H1 (cell line): ENCODE results near the gene TMEM151B. TPM values are rescaled to one million over a fixed set of nuclear protein-coding genes. Genes with fewer than 3 reads are reported as not detected.

Experiments
- CTCF ChIA-PET: fragments of 300-600 bp; sonication (Branson Sonifier 250); formaldehyde crosslinking; loops from one replicate; lab custom pipeline; 2021; ENCODE audit not compliant: partially characterized antibody; lab: Charles Lee
- POLR2A ChIA-PET: fragments of 300-600 bp; sonication (Branson Sonifier 250); formaldehyde crosslinking; loops from one replicate; lab custom pipeline; 2021; ENCODE audit warnings: inconsistent platforms; ENCODE audit not compliant: partially characterized antibody; lab: Charles Lee
- DNase-seq, 2 experiments: peaks; one replicate each; pipeline versions ENCODE4 v3.0.0 to v3.0.0-alpha.2; 2010 to 2022; ENCODE audit warnings: low spot score in 2 of 2, low read depth in 1 of 2, mixed read lengths in 1 of 2
- FAIRE-seq: peaks from 2 replicates; lab custom pipeline; 2011; peaks lifted over from hg19 to GRCh38; lab: Jason Lieb, UNC
- H2AFZ ChIP-seq: 2 replicates; pipeline ENCODE4 v1.8.1; 2012; ENCODE audit warnings: low read length, inconsistent platforms
- H2AK5ac ChIP-seq: 2 replicates; pipeline ENCODE4 v1.6.1; 2013; ENCODE audit warnings: low read depth, low read length
- H2BK120ac ChIP-seq: replicated peaks from 2 replicates; pipeline ENCODE3; 2013; ENCODE audit warnings: low read depth, low read length, inconsistent platforms
- H2BK12ac ChIP-seq: 2 replicates; pipeline ENCODE4 v1.6.1; 2013; ENCODE audit warnings: low read depth, low read length
- H2BK15ac ChIP-seq: 2 replicates; pipeline ENCODE4 v1.6.1; 2013; ENCODE audit warnings: low read length
- H2BK20ac ChIP-seq: 2 replicates; pipeline ENCODE4 v1.6.1; 2013; ENCODE audit warnings: low read length
- H2BK5ac ChIP-seq: 2 replicates; pipeline ENCODE4 v1.6.1; 2013; ENCODE audit warnings: low read depth, low read length
- H3K14ac ChIP-seq: 2 replicates; pipeline ENCODE4 v1.6.1; 2013; ENCODE audit warnings: inconsistent platforms; ENCODE audit not compliant: insufficient read length
- H3K18ac ChIP-seq: 2 replicates; pipeline ENCODE4 v1.6.1; 2013; ENCODE audit warnings: low read length; ENCODE audit errors: extremely low read depth
- H3K23ac ChIP-seq: 2 replicates; pipeline ENCODE4 v1.6.1; 2013; ENCODE audit warnings: inconsistent platforms; ENCODE audit not compliant: insufficient read length
- H3K23me2 ChIP-seq: 2 replicates; pipeline ENCODE4 v1.6.1; 2013; ENCODE audit warnings: low read depth, low read length
- H3K27ac ChIP-seq: 2 replicates; pipeline ENCODE4 v1.6.1; 2011; ENCODE audit warnings: low read depth, low read length, inconsistent platforms
- H3K27me3 ChIP-seq, 4 experiments: replicated peaks in 1 of 4; 1 replicate in 1 of 4; 2 replicates in 3 of 4; pipeline versions ENCODE4 v1.6.1 to v1.8.1; 2011 to 2013; ENCODE audit warnings: low read length in 3 of 4, mild to moderate bottlenecking in 3 of 4, inconsistent platforms in 2 of 4, mixed read lengths in 2 of 4, moderate library complexity in 1 of 4; ENCODE audit not compliant: control insufficient read depth in 3 of 4, insufficient read depth in 3 of 4; ENCODE audit errors: extremely low read depth in 1 of 4
- H3K36me3 ChIP-seq, 4 experiments: 2 replicates each; pipeline versions ENCODE4 v1.6.1 to v1.8.1; 2011 to 2013; ENCODE audit warnings: mild to moderate bottlenecking in 4 of 4, low read length in 3 of 4, moderate library complexity in 2 of 4, control low read depth in 1 of 4, inconsistent platforms in 1 of 4; ENCODE audit not compliant: insufficient read depth in 4 of 4, control insufficient read depth in 2 of 4
- H3K4ac ChIP-seq: replicated peaks from 2 replicates; pipeline ENCODE3; 2013; ENCODE audit warnings: low read length, low read depth, mixed read lengths, inconsistent platforms; ENCODE audit not compliant: insufficient read length
- H3K4me1 ChIP-seq, 4 experiments: replicated peaks in 1 of 4; 1 replicate in 1 of 4; 2 replicates in 3 of 4; pipeline versions ENCODE4 v1.6.1 to v1.8.1; 2011 to 2013; ENCODE audit warnings: low read length in 3 of 4, inconsistent platforms in 2 of 4, mixed read lengths in 1 of 4; ENCODE audit not compliant: insufficient read depth in 4 of 4, control insufficient read depth in 3 of 4
- H3K4me2 ChIP-seq, 2 experiments: 2 replicates each; pipeline versions ENCODE4 v1.6.1 to v1.8.1; 2011 to 2013; ENCODE audit warnings: low read depth in 2 of 2, low read length in 2 of 2, control low read depth in 1 of 2, inconsistent platforms in 1 of 2, mild to moderate bottlenecking in 1 of 2; ENCODE audit not compliant: insufficient read depth in 1 of 2
- H3K4me3 ChIP-seq, 4 experiments: fragments of 200-600, 300-600 bp in 1 of 4; sonication (generic), shearing (Covaris generic), sonication (Bioruptor Twin) in 1 of 4; 2 replicates each; pipeline versions ENCODE4 v1.5.1 to v1.8.1; 2011 to 2016; ENCODE audit warnings: low read length in 4 of 4, low read depth in 3 of 4, control low read depth in 2 of 4, inconsistent platforms in 2 of 4, mild to moderate bottlenecking in 2 of 4, mixed read lengths in 1 of 4, moderate library complexity in 1 of 4; ENCODE audit not compliant: insufficient read depth in 2 of 4; ENCODE audit errors: extremely low read depth in 1 of 4
- H3K56ac ChIP-seq: replicated peaks from 2 replicates; pipeline ENCODE3; 2013; ENCODE audit warnings: low read depth, mild to moderate bottlenecking, mixed read lengths, low read length, inconsistent platforms; ENCODE audit not compliant: insufficient read length
- H3K79me1 ChIP-seq: 2 replicates; pipeline ENCODE4 v1.6.1; 2013; ENCODE audit warnings: low read depth, low read length, control low read depth
- H3K79me2 ChIP-seq, 2 experiments: 2 replicates each; pipeline versions ENCODE4 v1.6.1 to v1.8.1; 2012 to 2013; ENCODE audit warnings: low read length in 2 of 2, mild to moderate bottlenecking in 2 of 2, inconsistent platforms in 1 of 2; ENCODE audit not compliant: insufficient read depth in 2 of 2, control insufficient read depth in 1 of 2
- H3K9ac ChIP-seq, 4 experiments: replicated peaks in 1 of 4; 1 replicate in 1 of 4; 2 replicates in 3 of 4; pipeline versions ENCODE4 v1.6.1 to v1.8.1; 2011 to 2013; ENCODE audit warnings: low read depth in 3 of 4, low read length in 3 of 4, control low read depth in 2 of 4, mild to moderate bottlenecking in 2 of 4, moderate library complexity in 2 of 4, inconsistent platforms in 1 of 4; ENCODE audit errors: extremely low read depth in 1 of 4
- H3K9me3 ChIP-seq, 2 experiments: 2 replicates each; pipeline versions ENCODE4 v1.6.1 to v1.8.1; 2012 to 2013; ENCODE audit warnings: mild to moderate bottlenecking in 2 of 2, moderate library complexity in 2 of 2, control low read depth in 1 of 2, inconsistent platforms in 1 of 2, low read depth in 1 of 2, low read length in 1 of 2, mixed read lengths in 1 of 2; ENCODE audit not compliant: insufficient read depth in 2 of 2
- H4K20me1 ChIP-seq, 2 experiments: replicated peaks in 1 of 2; 2 replicates each; pipeline versions ENCODE3 to v1.8.1; 2011 to 2013; ENCODE audit warnings: inconsistent platforms in 2 of 2, low read length in 2 of 2, mild to moderate bottlenecking in 1 of 2; ENCODE audit not compliant: insufficient read depth in 2 of 2, control insufficient read depth in 1 of 2
- H4K5ac ChIP-seq: 2 replicates; pipeline ENCODE4 v1.6.1; 2013; ENCODE audit warnings: low read length, low read depth, mixed read lengths, inconsistent platforms; ENCODE audit not compliant: insufficient read length
- H4K8ac ChIP-seq: 2 replicates; pipeline ENCODE4 v1.8.0; 2013; ENCODE audit warnings: mild to moderate bottlenecking, moderate library complexity, low read length, inconsistent platforms; ENCODE audit not compliant: insufficient read depth; ENCODE audit errors: extremely low read depth
- H4K91ac ChIP-seq: replicated peaks from 2 replicates; pipeline ENCODE3; 2013; ENCODE audit warnings: low read length, mixed read lengths, inconsistent platforms; ENCODE audit not compliant: insufficient read length
- RBBP5 ChIP-seq: IDR thresholded peaks from 2 replicates; pipeline ENCODE4 v1.7.1; 2012; ENCODE audit warnings: low read depth, mild to moderate bottlenecking, inconsistent platforms, low read length, moderate library complexity, borderline replicate concordance
- SIN3A ChIP-seq, 2 experiments: IDR thresholded peaks in 1 of 2; conservative IDR thresholded peaks in 1 of 2; 2 replicates each; pipeline ENCODE4 v1.6.1; 2011 to 2012; ENCODE audit warnings: low read length in 2 of 2, improper control_type of control experiment in 1 of 2, low read depth in 1 of 2, mild to moderate bottlenecking in 1 of 2
- TCF12 ChIP-seq: IDR thresholded peaks from 2 replicates; pipeline ENCODE4 v1.6.1; 2011; ENCODE audit warnings: low read depth, mild to moderate bottlenecking, low read length
- TEAD4 ChIP-seq: IDR thresholded peaks from 2 replicates; pipeline ENCODE4 v1.6.1; 2012; ENCODE audit warnings: low read depth, low read length, inconsistent platforms, mixed read lengths
- WGBS, 2 experiments: shearing (Covaris generic) in 1 of 2; methylation state at CpG; one replicate each; pipeline versions ENCODE4 v1.1.6 to v1.1.7; 2013 to 2015; ENCODE audit warnings: low lambda C conversion rate in 2 of 2, mixed read lengths in 2 of 2, inconsistent platforms in 1 of 2, low coverage in 1 of 2, missing lambda C conversion rate in 1 of 2; ENCODE audit not compliant: insufficient replicate concordance in 2 of 2, insufficient coverage in 1 of 2, insufficient read length in 1 of 2; ENCODE audit errors: extremely low coverage in 1 of 2, missing lambda C conversion rate in 1 of 2; 5-methylcytosine and 5-hydroxymethylcytosine counted together
- polyA plus RNA-seq, 7 experiments: library from polyadenylated mRNA; depleted of rRNA in 3 of 7; stranded (reverse) in 5 of 7; unstranded in 2 of 7; fragments of >200 nt in 5 of 7; fragments of 200-250 nt in 2 of 7; gene quantifications; 1 replicate in 5 of 7; 2 replicates in 1 of 7; 4 replicates in 1 of 7; pipeline versions ENCODE4 v1.2.1 to v1.2.3, GENCODE V29; 2011 to 2013; ENCODE audit warnings: missing spikeins in 2 of 7, mixed read lengths in 2 of 7
- total RNA-seq: library from RNA; stranded (reverse); fragmentation: NEBNext Ultra II Directional; extraction: Animal tissue kit (Norgen Biotek cat#: 25700); gene quantifications from 2 replicates; pipeline ENCODE4 v1.2.1, GENCODE V29; 2021

Gene TMEM151B
- total and polyA plus RNA-seq, 2 of the 8 experiments (the other 6 are each of a cell fraction or from before 2014, with no cell fraction given): 8.0 to 15.5 TPM

DNA sequence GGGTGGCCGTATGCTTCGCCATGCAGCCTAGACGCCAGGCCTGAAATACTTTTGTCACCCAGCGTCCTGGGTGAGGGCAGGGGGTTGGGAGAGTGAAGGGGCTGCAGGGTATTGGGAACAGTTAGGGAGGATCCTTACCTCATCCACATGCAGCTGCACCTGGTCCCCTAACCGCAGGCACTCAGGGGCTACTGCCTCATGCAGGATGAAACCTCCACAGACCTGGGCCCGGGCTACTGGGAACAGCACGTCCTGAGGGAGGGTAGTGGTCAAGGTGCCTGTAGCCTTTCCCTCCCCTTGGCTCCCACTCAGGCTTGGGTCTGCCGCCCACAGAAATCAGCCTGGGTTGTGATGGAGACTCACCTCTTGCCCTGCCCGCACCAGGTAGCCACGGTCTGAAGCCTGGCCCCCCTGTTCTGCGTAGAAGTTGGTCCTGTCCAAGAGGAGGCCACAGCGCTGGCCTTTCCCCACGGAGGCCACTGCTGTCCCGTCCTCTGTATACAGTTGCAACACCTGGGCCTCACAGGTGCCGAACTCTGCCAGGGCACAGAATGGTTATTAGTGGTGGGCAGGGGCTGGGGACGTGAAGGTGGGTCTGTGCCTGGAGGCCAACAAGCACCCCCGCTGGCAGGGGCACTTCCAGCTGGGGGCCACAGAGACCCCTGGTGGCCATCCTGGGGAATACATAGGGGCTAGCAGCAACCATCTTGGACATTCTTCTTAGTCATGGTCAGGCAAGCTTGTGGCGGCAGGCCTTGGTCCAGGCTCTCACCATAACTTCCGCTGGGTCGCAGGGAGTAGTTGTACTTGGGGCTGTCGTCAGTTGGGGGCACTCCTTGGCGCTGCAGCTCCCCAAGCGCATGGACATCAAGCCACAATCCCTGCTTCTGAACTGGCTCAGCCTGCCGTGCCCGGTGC is 34.3 kb downstream of the TMEM151B start:
- no peak overlapping the region for H3K18ac ChIP-seq
- H3K23me2 ChIP-seq: no peaks in the 10 kb centered on the region
- no peak overlapping the region for H3K56ac ChIP-seq
- no peak for FAIRE-seq
- no peaks in the 10 kb centered on the region for H3K9me3 ChIP-seq
- no peak overlapping the region for H2BK120ac ChIP-seq
- H4K8ac ChIP-seq: no peak overlapping the region
- H2BK12ac ChIP-seq: peak overlapping the region; percentile 50; the same call in 1 of the 2 replicates
- H3K4ac ChIP-seq: no peak overlapping the region
- H3K36me3 ChIP-seq: peaks cover 25 to 72% (median 56%) of the 10 kb centered on the region in 4 experiments
- H3K27ac ChIP-seq: no peak overlapping the region
- H2AFZ ChIP-seq: no peak overlapping the region
- H3K79me2 ChIP-seq: no peaks in the 10 kb centered on the region
- no peak overlapping the region for H3K9ac ChIP-seq
- no peak overlapping the region for H2BK15ac ChIP-seq
- H4K91ac ChIP-seq: no peak overlapping the region
- ChIA-PET CTCF (interaction anchor here (0.5 to 13.9 kb wide), 26 partner anchors 6 to 1552 kb away, joined by 3 to 330 read pairs (median 6); partner anchors contain the start of genes AARS2, HSP90AB1, NFKBIE and SPATS1), POLR2A (interaction anchor here (0.6 to 6.9 kb wide), 15 partner anchors 7 to 58 kb away, joined by 3 to 81 read pairs (median 5); partner anchors contain the start of genes AARS2, HSP90AB1 and SLC35B2)
- no peak overlapping the region; the same call in 1 of the 2 replicates for H2AK5ac ChIP-seq
- no peaks in the 10 kb centered on the region for H3K79me1 ChIP-seq
- no peak overlapping the region for H3K14ac ChIP-seq
- no peak overlapping the region for H4K5ac ChIP-seq
- no peak overlapping the region for H3K4me2 ChIP-seq
- WGBS, 2 experiments: 86% methylated on average over 24 of the region's 25 CpGs; no CpG with 5 or more reads in 1 of the 2 experiments
- no peak overlapping the region for H3K23ac ChIP-seq
- H2BK5ac ChIP-seq: 0 out of 2 replicates have a peak overlapping the region, but pooled peaks have one; percentile 10
- H2BK20ac ChIP-seq: no peak overlapping the region
- H3K4me3 ChIP-seq: no peak overlapping the region
- H4K20me1 ChIP-seq: peaks cover 2 to 4% of the 10 kb centered on the region in 2 experiments
- no peaks in the 10 kb centered on the region for H3K27me3 ChIP-seq
- DNase-seq: peak in 1 of 2 experiments; percentile 80
- H3K4me1 ChIP-seq: peaks cover 0 to 4% (median 0%) of the 10 kb centered on the region in 4 experiments; a peak in 1 of 7 replicates
- TF ChIP-seq TCF12 (no peak), TEAD4 (no peak), RBBP5 (no peak), SIN3A (conservative IDR thresholded peaks at IDR 0.05 in 1 of 2, IDR thresholded peaks at IDR 0.05 in 1 of 2; ENCODE audit: low read depth in 1 of 2, low read length in 2 of 2) (0 out of 4 replicates have a peak, but pooled peaks of 1 of the 2 experiments have one; percentile 33)
